ENCODE results near the gene BTN2A1.
A peak's percentile ranks its signal among the peaks of the same experiment; 100 is the strongest.
"Not testable (repeated sequence)": the region's sequence is repeated elsewhere in the genome, so short reads cannot be mapped to it uniquely, and the experiment has no call there.

BTN2A1 gene

GRCh38 chr6:26418795-26419194 lies 39.0 kb upstream of the BTN2A1 start:
- WGBS, 2 experiments (ENCODE audit: insufficient coverage in 2 of 2): 96 to 97% methylated on average over 3 of the region's 3 CpGs
- H3K4me3 ChIP-seq (ENCODE audit: extremely low read depth, insufficient read depth, low read length, poor library complexity, severe bottlenecking): not testable (repeated sequence)

GRCh38 chr6:26420688-26421171 lies 37.0 kb upstream of the BTN2A1 start:
- Histone ChIP-seq H3K9me3 (ENCODE audit: control insufficient read depth, low read length) (peaks cover 12% of the 10 kb centered on the region), H3K4me1 (ENCODE audit: control insufficient read depth, insufficient read depth, low read length, poor library complexity, severe bottlenecking) (no peaks in the 10 kb centered on the region), H3K27ac (ENCODE audit: low read depth, low read length, severe bottlenecking) (peak overlapping the region; percentile 86), H3K4me3 (ENCODE audit: extremely low read depth, insufficient read depth, low read length, poor library complexity, severe bottlenecking) (peak overlapping the region; percentile 76), H3K36me3 (ENCODE audit: control insufficient read depth, insufficient read depth, low read length) (no peaks in the 10 kb centered on the region)
- 63 to 83% methylated on average over 2 of the region's 4 CpGs for WGBS, 2 experiments (ENCODE audit: insufficient coverage in 2 of 2)

More at GRCh38 chr6:26418795-26419194, 39.0 kb upstream of the BTN2A1 start:
- H3K4me1 ChIP-seq (ENCODE audit: control insufficient read depth, insufficient read depth, low read length, poor library complexity, severe bottlenecking); H3K27ac ChIP-seq (ENCODE audit: low read depth, low read length, severe bottlenecking); H3K36me3 ChIP-seq (ENCODE audit: control insufficient read depth, insufficient read depth, low read length): not testable (repeated sequence)
- H3K9me3 ChIP-seq (ENCODE audit: control insufficient read depth, low read length): peaks cover 12% of the 10 kb centered on the region

DNA sequence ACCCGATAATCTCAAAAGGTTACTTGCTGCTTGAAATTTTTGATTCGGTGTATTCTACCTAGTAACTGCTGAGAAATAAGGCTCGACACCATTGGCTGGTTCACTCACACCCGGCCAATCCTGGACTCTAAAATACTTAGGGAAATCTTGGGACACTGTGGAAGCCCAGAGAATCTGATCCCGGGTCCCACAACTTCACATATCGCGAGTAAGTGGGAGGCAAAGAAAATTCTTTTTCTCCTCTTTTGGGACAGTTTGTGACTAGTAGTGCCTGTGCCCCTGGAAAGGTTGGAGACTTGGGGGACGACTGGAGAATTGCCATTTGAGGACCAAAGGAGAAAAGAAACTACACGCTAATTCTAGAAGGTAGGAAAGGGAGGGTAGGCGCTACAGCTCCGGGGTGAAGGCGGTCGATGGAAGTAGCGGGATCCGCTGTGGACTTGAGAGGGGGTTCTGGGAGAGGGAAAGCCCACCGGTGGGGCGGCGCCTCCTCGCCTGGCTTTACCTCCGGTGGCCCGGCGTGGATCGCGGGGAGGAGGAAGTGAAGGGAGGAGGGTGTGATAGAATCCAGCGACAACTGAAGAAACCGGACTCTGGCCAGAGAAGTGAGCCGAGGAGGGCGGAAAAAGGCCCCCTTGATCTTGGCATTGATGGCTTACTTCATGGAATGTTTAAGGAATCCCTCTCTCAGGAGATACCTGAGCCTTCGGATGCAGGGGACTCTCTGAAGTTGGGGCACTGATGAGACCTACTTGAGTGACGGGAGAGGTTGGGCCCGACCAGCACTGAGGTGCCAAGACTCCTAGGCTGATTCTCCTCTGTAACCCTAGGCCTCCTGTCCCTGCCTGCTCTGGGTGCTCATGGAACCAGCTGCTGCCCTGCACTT lies 36.3 kb upstream of the BTN2A1 start:
- H3K36me3 ChIP-seq (ENCODE audit: control insufficient read depth, insufficient read depth, low read length): peaks cover 8% of the 10 kb centered on the region
- peak overlapping the region; percentile 76 for H3K4me3 ChIP-seq (ENCODE audit: extremely low read depth, insufficient read depth, low read length, poor library complexity, severe bottlenecking)
- peak overlapping the region; percentile 86 for H3K27ac ChIP-seq (ENCODE audit: low read depth, low read length, severe bottlenecking)
- WGBS, 2 experiments (ENCODE audit: insufficient coverage in 2 of 2): 1 to 3% methylated on average over 15 to 20 of the region's 31 CpGs
- no peaks in the 10 kb centered on the region for H3K4me1 ChIP-seq (ENCODE audit: control insufficient read depth, insufficient read depth, low read length, poor library complexity, severe bottlenecking)
- peaks cover 12% of the 10 kb centered on the region for H3K9me3 ChIP-seq (ENCODE audit: control insufficient read depth, low read length)

DNA sequence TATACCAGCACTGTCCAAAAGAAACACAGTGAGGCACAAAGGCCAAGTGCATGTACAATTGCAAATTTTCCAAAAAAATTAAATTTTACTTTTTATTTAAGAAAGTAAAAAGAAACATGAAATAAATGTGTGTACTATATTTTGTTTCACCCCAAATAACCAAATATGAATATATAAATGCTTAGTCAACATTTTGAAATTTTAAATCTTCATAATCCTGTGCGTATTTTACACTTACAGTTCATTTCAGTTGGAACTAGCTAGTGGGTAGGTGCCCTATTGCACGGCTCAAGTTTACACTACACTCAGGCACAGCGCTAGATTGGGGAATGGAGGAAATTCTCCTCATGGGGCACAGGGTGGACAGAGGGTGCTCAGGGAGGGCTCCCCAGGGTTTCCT lies 35.4 kb upstream of the BTN2A1 start:
- H3K27ac ChIP-seq (ENCODE audit: low read depth, low read length, severe bottlenecking): no peak overlapping the region
- WGBS, 2 experiments (ENCODE audit: insufficient coverage in 2 of 2): 93% methylated on average over 2 of the region's 3 CpGs; no CpG with 5 or more reads in 1 of the 2 experiments
- H3K9me3 ChIP-seq (ENCODE audit: control insufficient read depth, low read length): peaks cover 12% of the 10 kb centered on the region
- peaks cover 13% of the 10 kb centered on the region for H3K36me3 ChIP-seq (ENCODE audit: control insufficient read depth, insufficient read depth, low read length)
- no peaks in the 10 kb centered on the region for H3K4me1 ChIP-seq (ENCODE audit: control insufficient read depth, insufficient read depth, low read length, poor library complexity, severe bottlenecking)
- H3K4me3 ChIP-seq (ENCODE audit: extremely low read depth, insufficient read depth, low read length, poor library complexity, severe bottlenecking): peak overlapping the region; percentile 76

DNA sequence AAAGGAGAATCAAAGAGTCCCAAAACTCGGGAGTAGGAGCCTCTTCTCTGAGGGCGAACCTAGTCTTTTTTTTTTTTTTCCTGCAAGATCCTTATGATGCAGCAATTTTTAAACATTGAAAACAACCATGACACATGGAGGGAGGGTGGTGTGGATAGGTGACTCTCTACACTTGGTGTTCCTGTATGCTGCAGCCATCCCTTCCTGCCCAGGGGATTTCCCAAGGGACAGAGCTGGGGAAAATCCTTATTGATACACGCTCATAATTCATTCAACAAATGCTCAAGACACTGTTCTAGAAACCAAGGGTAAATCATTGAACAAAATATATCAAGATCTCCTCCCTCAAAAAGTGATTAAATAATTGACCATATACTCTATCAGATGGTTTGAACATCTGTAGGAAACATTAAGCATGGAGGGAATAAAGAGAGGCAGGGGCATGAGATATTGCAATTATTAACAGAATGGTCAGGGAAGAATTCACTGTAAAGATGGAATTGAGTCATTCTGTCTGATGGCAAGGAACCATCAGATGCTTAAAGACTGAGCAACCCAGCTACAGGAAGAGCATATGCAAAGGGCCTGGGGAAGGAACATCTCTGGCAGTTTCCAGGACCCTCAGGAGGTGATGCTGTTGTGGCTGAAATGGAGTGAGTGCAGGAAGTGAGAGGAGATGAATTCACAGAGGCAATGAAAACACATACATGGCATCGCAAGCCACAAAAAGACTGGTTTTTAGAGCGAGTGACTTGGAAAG lies 30.9 kb upstream of the BTN2A1 start:
- Histone ChIP-seq H3K4me3 (ENCODE audit: extremely low read depth, insufficient read depth, low read length, poor library complexity, severe bottlenecking) (no peak overlapping the region), H3K36me3 (ENCODE audit: control insufficient read depth, insufficient read depth, low read length) (peaks cover 42% of the 10 kb centered on the region), H3K9me3 (ENCODE audit: control insufficient read depth, low read length) (no peaks in the 10 kb centered on the region), H3K27ac (ENCODE audit: low read depth, low read length, severe bottlenecking) (no peak overlapping the region), H3K4me1 (ENCODE audit: control insufficient read depth, insufficient read depth, low read length, poor library complexity, severe bottlenecking) (no peaks in the 10 kb centered on the region)
- WGBS, 2 experiments (ENCODE audit: insufficient coverage in 2 of 2): 90% methylated on average over 2 to 3 of the region's 5 CpGs

DNA sequence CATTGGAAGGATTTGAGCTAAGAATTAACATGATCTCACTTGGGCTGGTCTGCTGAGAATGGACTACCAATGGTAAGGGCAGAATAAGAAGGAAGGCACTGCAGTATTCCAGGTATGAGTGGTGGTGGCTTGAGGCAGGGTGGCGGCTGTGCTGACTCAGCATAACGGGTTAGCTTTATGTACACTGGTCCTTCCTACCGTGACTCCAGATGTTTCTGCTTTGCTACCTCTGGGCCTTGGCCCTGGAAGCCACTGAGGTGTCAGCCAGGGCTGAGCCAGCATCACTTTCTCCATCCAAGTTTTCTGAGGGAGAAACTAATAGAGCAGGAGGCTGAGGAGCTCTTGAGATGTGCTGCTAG lies 30.3 kb upstream of the BTN2A1 start:
- Histone ChIP-seq H3K27ac (ENCODE audit: low read depth, low read length, severe bottlenecking) (no peak overlapping the region), H3K9me3 (ENCODE audit: control insufficient read depth, low read length) (no peaks in the 10 kb centered on the region), H3K36me3 (ENCODE audit: control insufficient read depth, insufficient read depth, low read length) (peaks cover 44% of the 10 kb centered on the region), H3K4me1 (ENCODE audit: control insufficient read depth, insufficient read depth, low read length, poor library complexity, severe bottlenecking) (no peaks in the 10 kb centered on the region), H3K4me3 (ENCODE audit: extremely low read depth, insufficient read depth, low read length, poor library complexity, severe bottlenecking) (no peak overlapping the region)
- 92 to 96% methylated on average over 3 of the region's 3 CpGs for WGBS, 2 experiments (ENCODE audit: insufficient coverage in 2 of 2)

- Histone ChIP-seq H3K9me3 (ENCODE audit: control insufficient read depth, low read length) (no peaks in the 10 kb centered on the region), H3K4me3 (ENCODE audit: extremely low read depth, insufficient read depth, low read length, poor library complexity, severe bottlenecking) (no peak overlapping the region), H3K36me3 (ENCODE audit: control insufficient read depth, insufficient read depth, low read length) (peaks cover 49% of the 10 kb centered on the region), H3K4me1 (ENCODE audit: control insufficient read depth, insufficient read depth, low read length, poor library complexity, severe bottlenecking) (no peaks in the 10 kb centered on the region), H3K27ac (ENCODE audit: low read depth, low read length, severe bottlenecking) (no peak overlapping the region)
- WGBS, 2 experiments (ENCODE audit: insufficient coverage in 2 of 2): 86% methylated on average over 1 of the region's 2 CpGs
Observed at GRCh38 chr6:26428206-26428605, 29.5 kb upstream of the BTN2A1 start.

DNA sequence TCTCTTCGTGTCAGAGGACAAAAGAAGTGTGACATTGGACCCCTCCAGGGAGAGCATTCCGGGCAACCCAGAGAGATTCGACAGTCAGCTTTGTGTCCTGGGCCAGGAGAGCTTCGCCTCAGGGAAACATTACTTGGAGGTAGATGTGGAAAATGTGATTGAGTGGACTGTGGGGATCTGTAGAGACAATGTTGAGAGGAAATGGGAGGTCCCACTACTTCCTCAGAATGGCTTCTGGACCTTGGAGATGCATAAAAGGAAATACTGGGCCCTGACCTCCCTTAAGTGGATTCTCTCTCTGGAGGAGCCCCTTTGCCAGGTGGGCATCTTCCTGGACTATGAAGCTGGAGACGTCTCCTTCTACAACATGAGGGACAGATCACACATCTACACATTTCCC lies 27.0 kb upstream of the BTN2A1 start:
- no peaks in the 10 kb centered on the region for H3K4me1 ChIP-seq (ENCODE audit: control insufficient read depth, insufficient read depth, low read length, poor library complexity, severe bottlenecking)
- H3K36me3 ChIP-seq (ENCODE audit: control insufficient read depth, insufficient read depth, low read length): peaks cover 48% of the 10 kb centered on the region
- 90 to 91% methylated on average over 2 to 3 of the region's 5 CpGs for WGBS, 2 experiments (ENCODE audit: insufficient coverage in 2 of 2)
- H3K4me3 ChIP-seq (ENCODE audit: extremely low read depth, insufficient read depth, low read length, poor library complexity, severe bottlenecking): no peak overlapping the region
- peaks cover 5% of the 10 kb centered on the region for H3K9me3 ChIP-seq (ENCODE audit: control insufficient read depth, low read length)
- H3K27ac ChIP-seq (ENCODE audit: low read depth, low read length, severe bottlenecking): no peak overlapping the region

GRCh38 chr6:26431258-26432172 lies 26.2 kb upstream of the BTN2A1 start:
- Histone ChIP-seq H3K36me3 (ENCODE audit: control insufficient read depth, insufficient read depth, low read length) (peaks cover 41% of the 10 kb centered on the region), H3K4me1 (ENCODE audit: control insufficient read depth, insufficient read depth, low read length, poor library complexity, severe bottlenecking) (no peaks in the 10 kb centered on the region), H3K4me3 (ENCODE audit: extremely low read depth, insufficient read depth, low read length, poor library complexity, severe bottlenecking) (no peak overlapping the region), H3K9me3 (ENCODE audit: control insufficient read depth, low read length) (peaks cover 5% of the 10 kb centered on the region), H3K27ac (ENCODE audit: low read depth, low read length, severe bottlenecking) (no peak overlapping the region)
- WGBS, 2 experiments (ENCODE audit: insufficient coverage in 2 of 2): 93 to 100% methylated on average over 3 to 4 of the region's 6 CpGs

- Histone ChIP-seq H3K4me1 (ENCODE audit: control insufficient read depth, insufficient read depth, low read length, poor library complexity, severe bottlenecking) (no peaks in the 10 kb centered on the region), H3K36me3 (ENCODE audit: control insufficient read depth, insufficient read depth, low read length) (peaks cover 34% of the 10 kb centered on the region), H3K9me3 (ENCODE audit: control insufficient read depth, low read length) (peaks cover 5% of the 10 kb centered on the region), H3K4me3 (ENCODE audit: extremely low read depth, insufficient read depth, low read length, poor library complexity, severe bottlenecking) (no peak overlapping the region), H3K27ac (ENCODE audit: low read depth, low read length, severe bottlenecking) (no peak overlapping the region)
- WGBS, 2 experiments (ENCODE audit: insufficient coverage in 2 of 2): 93 to 100% methylated on average over 2 to 3 of the region's 5 CpGs
Observed at GRCh38 chr6:26432627-26433201, 25.0 kb upstream of the BTN2A1 start.

Measured in mesodermal cell (in vitro differentiated cells).